ENCODE results near the gene TWIST1. TPM values are rescaled to one million over a fixed set of nuclear protein-coding genes. Genes with fewer than 3 reads are reported as not detected.

Gene TWIST1
- total RNA-seq, 1 experiment from 2014 or later, result not detected

- H4K91ac ChIP-seq (ENCODE audit: insufficient read length, low read depth, low read length), result no peak overlapping the region
- H2BK120ac ChIP-seq (ENCODE audit: low read depth, low read length, poor library complexity, severe bottlenecking), result no peak overlapping the region
- TF ChIP-seq CTCF (conservative IDR thresholded peaks at IDR 0.05), result no peak
- no peaks in the 10 kb centered on the region for H3K27me3 ChIP-seq (ENCODE audit: insufficient read depth, low read length)
- no peaks in the 10 kb centered on the region for H3K9me3 ChIP-seq (ENCODE audit: control insufficient read depth, low read depth, low read length)
- Mint-ChIP-seq H3K4me3 (no peak overlapping the region), H3K27me3 (ENCODE audit: low read depth) (peaks cover 24% of the 10 kb centered on the region), H3K27ac (no peak overlapping the region), H3K36me3 (ENCODE audit: insufficient read depth in 1 of 3, low read depth in 3 of 3) (no peaks in the 10 kb centered on the region), H3K4me1 (no peaks in the 10 kb centered on the region), H3K9me3 (no peaks in the 10 kb centered on the region)
- H3K4me1 ChIP-seq (ENCODE audit: insufficient read depth, low read length), result no peaks in the 10 kb centered on the region
- no peak overlapping the region for H2AFZ ChIP-seq (ENCODE audit: low read length)
- H4K8ac ChIP-seq (replicated peaks; ENCODE audit: insufficient read length, low read depth, low read length), result no peak overlapping the region
- H2BK5ac ChIP-seq (ENCODE audit: insufficient read length, low read length), result no peak overlapping the region
- no peak overlapping the region for H3K4ac ChIP-seq (ENCODE audit: low read depth, low read length)
- no peaks in the 10 kb centered on the region for H3K23me2 ChIP-seq (ENCODE audit: insufficient read length, low read depth, low read length, poor library complexity, severe bottlenecking)
- no peaks in the 10 kb centered on the region for H3K79me1 ChIP-seq (ENCODE audit: insufficient read depth, low read depth, low read length, poor library complexity, severe bottlenecking)
- no peak overlapping the region for H2BK15ac ChIP-seq (ENCODE audit: low read depth, low read length)
- H2BK20ac ChIP-seq (ENCODE audit: low read depth, low read length, poor library complexity, severe bottlenecking), result no peak overlapping the region
- H3K4me2 ChIP-seq (ENCODE audit: insufficient read depth, insufficient read length, low read length), result no peak overlapping the region
- no peak for DNase-seq
- no peak overlapping the region for H3K23ac ChIP-seq (ENCODE audit: insufficient read length, low read depth, low read length)
- no peak overlapping the region for H3K9ac ChIP-seq (ENCODE audit: extremely low read depth, insufficient read length, low read length)
- H3K79me2 ChIP-seq (ENCODE audit: insufficient read depth, low read length), result no peaks in the 10 kb centered on the region
- no peak overlapping the region for H3K18ac ChIP-seq (ENCODE audit: insufficient read length, low read depth, low read length)
- no peak overlapping the region for H3T11ph ChIP-seq (ENCODE audit: low read length)
- H4K5ac ChIP-seq (ENCODE audit: insufficient read length, low read depth, low read length), result no peak overlapping the region
- H2AK5ac ChIP-seq (ENCODE audit: insufficient read length, low read length), result no peak overlapping the region
- H3K14ac ChIP-seq (ENCODE audit: insufficient read depth, low read length), result no peak overlapping the region
- WGBS (ENCODE audit: extremely low coverage, insufficient read length, low lambda C conversion rate), result no CpG with 5 or more reads among the region's 4 CpGs
- no peaks in the 10 kb centered on the region for H4K20me1 ChIP-seq (ENCODE audit: control insufficient read depth, insufficient read depth, insufficient read length)
- no peak overlapping the region for H3K56ac ChIP-seq (ENCODE audit: insufficient read length, low read depth, low read length)
- no peak overlapping the region for H3K27ac ChIP-seq (ENCODE audit: insufficient read length, low read depth, low read length)
- no peak overlapping the region for H2BK12ac ChIP-seq (ENCODE audit: insufficient read length, low read depth, low read length)
Measured at GRCh38 chr7:19133886-19134285, 16.4 kb upstream of the TWIST1 start.
